H4 (cell line): ENCODE data around the gene SPRR1A. TPM values are rescaled to one million over a fixed set of nuclear protein-coding genes. Genes with fewer than 3 reads are reported as not detected.

Experiments used
- DNase-seq: peaks from one replicate; pipeline ENCODE4 v3.0.0-alpha.2; 2015; ENCODE audit warnings: low spot score
- total RNA-seq: library from RNA; depleted of rRNA; stranded (reverse); fragments of >200 nt; shearing (Covaris generic); gene quantifications from 2 replicates; pipeline ENCODE4 v1.2.3, GENCODE V29; 2014; rRNA removed

The SPRR1A gene
- total RNA-seq, 1 experiment from 2014 or later, result not detected

DNA sequence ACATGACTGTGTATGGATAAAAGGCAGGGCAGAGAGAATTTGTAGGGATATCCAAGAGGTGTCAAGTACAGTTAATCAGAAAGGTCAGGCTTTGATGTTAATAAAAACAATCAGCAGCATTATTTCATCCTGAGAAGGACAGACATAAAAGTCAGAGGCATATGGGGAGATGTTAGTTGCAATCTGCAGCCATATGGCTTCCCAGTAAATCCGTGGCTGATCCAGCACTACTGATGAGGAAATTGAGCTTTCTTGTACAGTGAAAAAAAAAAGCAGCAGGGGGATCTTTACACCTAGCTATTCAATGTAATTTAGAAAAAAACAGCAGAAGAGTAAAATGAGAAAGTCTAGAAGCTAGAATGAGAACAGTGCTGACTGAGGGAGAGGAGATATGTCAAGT, 44.9 kb downstream of the SPRR1A start:
- no peak for DNase-seq

GRCh38 chr1:153030895-153031294, 47.0 kb downstream of the SPRR1A start, which contains the start of gene SPRR1B:
Gene SPRR1B, plus strand, starts transcription at chr1:153031203. Its CDS starts 1,143 bp downstream, at chr1:153032346.
- DNase-seq, result no peak

- no peak for DNase-seq
These were observed 48.2 kb downstream of the SPRR1A start for GRCh38 chr1:153032073-153032472.

- DNase-seq, result peak; percentile 54
These were observed 48.9 kb downstream of the SPRR1A start for GRCh38 chr1:153032677-153033308.

GRCh38 chr1:153035211-153035610, 51.3 kb downstream of the SPRR1A start:
- no peak for DNase-seq

Other genes starting within 250 kb of the SPRR1A start
- gene KPRP, start 226.1 kb upstream of the SPRR1A start, total RNA-seq, result not detected in 2 replicates
- gene LCE1F, start 208.9 kb upstream of the SPRR1A start, total RNA-seq, result not detected in 2 replicates
- gene LCE1E, start 197.8 kb upstream of the SPRR1A start, total RNA-seq, result not detected in 2 replicates
- not detected in 2 replicates for gene LCE1D, start 187.4 kb upstream of the SPRR1A start, total RNA-seq
- not detected in 2 replicates for gene LCE1C, start 177.4 kb upstream of the SPRR1A start, total RNA-seq
- gene LCE1B, start 172.1 kb upstream of the SPRR1A start, total RNA-seq, result not detected in 2 replicates
- gene LCE1A, start 156.6 kb upstream of the SPRR1A start, total RNA-seq, result not detected in 2 replicates
- not detected in 2 replicates for gene LCE6A, start 141.2 kb upstream of the SPRR1A start, total RNA-seq
- not detected in 2 replicates for gene LCE7A, start 124.1 kb upstream of the SPRR1A start, total RNA-seq
- gene SMCP, start 105.8 kb upstream of the SPRR1A start, total RNA-seq, result not detected in 2 replicates
- not detected in 2 replicates for gene IVL, start 75.5 kb upstream of the SPRR1A start, total RNA-seq
- gene SPRR5, start 36.9 kb upstream of the SPRR1A start, total RNA-seq, result not detected in 2 replicates
- gene SPRR4, start 13.4 kb upstream of the SPRR1A start, total RNA-seq, result not detected in 2 replicates
- not detected in 2 replicates for gene SPRR3, start 17.7 kb downstream of the SPRR1A start, total RNA-seq
- not detected in 2 replicates for gene SPRR1B, start 47.1 kb downstream of the SPRR1A start, total RNA-seq
- not detected in 2 replicates for gene SPRR2D, start 57.0 kb downstream of the SPRR1A start, total RNA-seq
- not detected in 2 replicates for gene SPRR2A, start 73.4 kb downstream of the SPRR1A start, total RNA-seq
- not detected in 2 replicates for gene SPRR2B, start 87.5 kb downstream of the SPRR1A start, total RNA-seq
- not detected in 2 replicates for gene SPRR2E, start 110.4 kb downstream of the SPRR1A start, total RNA-seq
- gene SPRR2F, start 129.4 kb downstream of the SPRR1A start, total RNA-seq, result not detected in 2 replicates
- not detected in 2 replicates for gene SPRR2G, start 166.8 kb downstream of the SPRR1A start, total RNA-seq
- not detected in 2 replicates for gene LELP1, start 219.3 kb downstream of the SPRR1A start, total RNA-seq
- not detected in 2 replicates for gene PRR9, start 233.5 kb downstream of the SPRR1A start, total RNA-seq